HEK293 (cell line): Measurements from ENCODE around the gene LILRA6.

Source experiments
- CTCF ChIA-PET: fragments of 350-600 bp; formaldehyde crosslinking; extraction: SDS; loops from one replicate; lab custom pipeline; 2021; ENCODE audit warnings: antibody characterized with exemption; lab: Yijun Ruan, JAX
- POLR2A ChIA-PET: fragments of 300-600 bp; formaldehyde crosslinking; extraction: SDS; loops from one replicate; lab custom pipeline; 2020; ENCODE audit warnings: antibody characterized with exemption, inconsistent platforms; lab: Yijun Ruan, JAX
- H3K27ac ChIP-seq: fragments of 200-500 bp; sonication (Bioruptor generic); 2 replicates; pipeline ENCODE4 v1.5.1; 2014; ENCODE audit warnings: low read depth, low read length, control low read depth, inconsistent platforms; ENCODE audit errors: extremely low read depth
- H3K36me3 ChIP-seq, 2 experiments: fragments of 200-500 bp in 1 of 2; sonication (Bioruptor generic) in 1 of 2; 1 replicate in 1 of 2; 2 replicates in 1 of 2; pipeline ENCODE4 v1.5.1; 2014 to 2017; ENCODE audit warnings: inconsistent platforms in 2 of 2, low read length in 2 of 2; ENCODE audit not compliant: control insufficient read depth in 2 of 2, insufficient read depth in 1 of 2
- H3K4me1 ChIP-seq: fragments of 200-500 bp; sonication (Bioruptor generic); 2 replicates; pipeline ENCODE4 v1.5.1; 2014; ENCODE audit warnings: mild to moderate bottlenecking, low read length, inconsistent platforms; ENCODE audit not compliant: control insufficient read depth, insufficient read depth
- H3K4me3 ChIP-seq: 2 replicates; pipeline ENCODE4 v1.5.1; 2011; ENCODE audit warnings: low read depth, mild to moderate bottlenecking, control low read depth, low read length, moderate library complexity
- H3K9me3 ChIP-seq: fragments of 200-500 bp; sonication (Bioruptor generic); 2 replicates; pipeline ENCODE4 v1.5.1; 2014; ENCODE audit warnings: low read depth, low read length, inconsistent platforms; ENCODE audit not compliant: control insufficient read depth, insufficient read depth
- GLIS2 ChIP-seq: fragments of 450-650 bp; formaldehyde crosslinking; IDR thresholded peaks from 2 replicates; pipeline ENCODE4 v1.5.1; 2016; ENCODE audit warnings: missing biosample characterization, missing genetic modification characterization
- HOXC10 ChIP-seq: sonication (generic); formaldehyde crosslinking; IDR thresholded peaks from 2 replicates; pipeline ENCODE4 v1.8.1; 2023; ENCODE audit warnings: mild to moderate bottlenecking, missing genetic modification reagents
- KLF1 ChIP-seq: fragments of 450-650 bp; formaldehyde crosslinking; IDR thresholded peaks from 2 replicates; pipeline ENCODE4 v1.5.1; 2016; ENCODE audit warnings: missing biosample characterization, missing genetic modification characterization
- KLF8 ChIP-seq: fragments of 450-650 bp; formaldehyde crosslinking; IDR thresholded peaks from 2 replicates; pipeline ENCODE4 v1.5.1; 2016; ENCODE audit warnings: missing biosample characterization, missing genetic modification characterization
- OSR2 ChIP-seq: fragments of 450-650 bp; formaldehyde crosslinking; IDR thresholded peaks from 2 replicates; pipeline ENCODE4 v1.5.1; 2016; ENCODE audit warnings: missing biosample characterization, missing genetic modification characterization
- PRDM10 ChIP-seq: fragments of 450-650 bp; formaldehyde crosslinking; IDR thresholded peaks from 2 replicates; pipeline ENCODE4 v1.5.1; 2016; ENCODE audit warnings: missing biosample characterization, missing genetic modification characterization
- SP7 ChIP-seq: fragments of 450-650 bp; formaldehyde crosslinking; IDR thresholded peaks from 2 replicates; pipeline ENCODE4 v1.5.1; 2016; ENCODE audit warnings: missing biosample characterization, missing genetic modification characterization
- YY1 ChIP-seq: fragments of 450-650 bp; formaldehyde crosslinking; IDR thresholded peaks from 2 replicates; pipeline ENCODE4 v1.5.1; 2018; ENCODE audit warnings: missing biosample characterization, missing genetic modification characterization
- ZBTB17 ChIP-seq: fragments of 450-650 bp; formaldehyde crosslinking; IDR thresholded peaks from 2 replicates; pipeline ENCODE4 v1.5.1; 2016; ENCODE audit warnings: missing biosample characterization, missing genetic modification characterization
- ZBTB8A ChIP-seq: fragments of 450-650 bp; formaldehyde crosslinking; IDR thresholded peaks from 2 replicates; pipeline ENCODE4 v1.5.1; 2016; ENCODE audit warnings: missing biosample characterization, missing genetic modification characterization
- ZIC2 ChIP-seq: fragments of 450-650 bp; formaldehyde crosslinking; IDR thresholded peaks from 2 replicates; pipeline ENCODE4 v1.5.1; 2016; ENCODE audit warnings: missing biosample characterization, missing genetic modification characterization
- ZNF19 ChIP-seq: fragments of 450-650 bp; formaldehyde crosslinking; IDR thresholded peaks from 2 replicates; pipeline ENCODE4; 2016; ENCODE audit warnings: missing biosample characterization, missing genetic modification characterization, low read depth
- ZNF221 ChIP-seq: fragments of 450-650 bp; formaldehyde crosslinking; IDR thresholded peaks from 2 replicates; pipeline ENCODE4 v1.5.1; 2017; ENCODE audit warnings: missing biosample characterization, missing genetic modification characterization, borderline replicate concordance
- ZNF239 ChIP-seq: fragments of 450-650 bp; formaldehyde crosslinking; IDR thresholded peaks from 2 replicates; pipeline ENCODE4 v1.5.1; 2016; ENCODE audit warnings: missing biosample characterization, missing genetic modification characterization
- ZNF335 ChIP-seq: fragments of 450-650 bp; formaldehyde crosslinking; conservative IDR thresholded peaks from 2 replicates; pipeline ENCODE4 v1.5.1; 2016; ENCODE audit warnings: missing biosample characterization, missing genetic modification characterization
- ZNF394 ChIP-seq: fragments of 450-650 bp; formaldehyde crosslinking; IDR thresholded peaks from 2 replicates; pipeline ENCODE4 v1.5.1; 2016; ENCODE audit warnings: missing biosample characterization, missing genetic modification characterization, mild to moderate bottlenecking, moderate library complexity, borderline replicate concordance
- ZNF398 ChIP-seq: fragments of 450-650 bp; formaldehyde crosslinking; IDR thresholded peaks from 2 replicates; pipeline ENCODE4 v1.5.1; 2017; ENCODE audit warnings: missing biosample characterization, missing genetic modification characterization
- ZNF561 ChIP-seq: fragments of 450-650 bp; IDR thresholded peaks from 2 replicates; pipeline ENCODE4 v1.5.1; 2018; ENCODE audit warnings: missing biosample characterization, missing genetic modification characterization, borderline replicate concordance
- ZNF585B ChIP-seq: fragments of 450-650 bp; formaldehyde crosslinking; IDR thresholded peaks from 2 replicates; pipeline ENCODE4 v1.5.1; 2016; ENCODE audit warnings: missing biosample characterization, missing genetic modification characterization
- ZNF600 ChIP-seq: fragments of 450-650 bp; formaldehyde crosslinking; IDR thresholded peaks from 2 replicates; pipeline ENCODE4 v1.5.1; 2016; ENCODE audit warnings: missing biosample characterization, missing genetic modification characterization
- ZNF610 ChIP-seq: fragments of 450-650 bp; formaldehyde crosslinking; IDR thresholded peaks from 2 replicates; pipeline ENCODE4 v1.5.1; 2016; ENCODE audit warnings: missing biosample characterization, missing genetic modification characterization, borderline replicate concordance
- ZNF626 ChIP-seq: fragments of 450-650 bp; sonication (Bioruptor Pico); formaldehyde crosslinking; IDR thresholded peaks from 2 replicates; pipeline ENCODE4 v1.5.1; 2018; ENCODE audit warnings: missing biosample characterization, missing genetic modification characterization, inconsistent platforms
- ZNF629 ChIP-seq: fragments of 450-650 bp; formaldehyde crosslinking; IDR thresholded peaks from 2 replicates; pipeline ENCODE4 v1.5.1; 2017; ENCODE audit warnings: missing biosample characterization, missing genetic modification characterization
- ZNF660 ChIP-seq: fragments of 450-650 bp; IDR thresholded peaks from 2 replicates; pipeline ENCODE4 v1.5.1; 2018; ENCODE audit warnings: missing biosample characterization, mild to moderate bottlenecking, missing genetic modification characterization
- ZNF664 ChIP-seq: fragments of 450-650 bp; formaldehyde crosslinking; IDR thresholded peaks from 2 replicates; pipeline ENCODE4 v1.5.1; 2016; ENCODE audit warnings: missing biosample characterization, missing genetic modification characterization
- ZNF701 ChIP-seq: fragments of 450-650 bp; formaldehyde crosslinking; IDR thresholded peaks from 2 replicates; pipeline ENCODE4 v1.5.1; 2016; ENCODE audit warnings: missing biosample characterization, missing genetic modification characterization
- ZNF785 ChIP-seq: fragments of 450-650 bp; formaldehyde crosslinking; IDR thresholded peaks from 2 replicates; pipeline ENCODE4 v1.5.1; 2016; ENCODE audit warnings: missing biosample characterization, missing genetic modification characterization
- TF ChIP-seq, protein P1 (sequence below): fragments of 450-650 bp; formaldehyde crosslinking; IDR thresholded peaks from 2 replicates; pipeline ENCODE4 v1.5.1; 2017; ENCODE audit warnings: missing biosample characterization, mild to moderate bottlenecking, missing genetic modification characterization, moderate library complexity
- TF ChIP-seq, protein P2 (sequence below): fragments of 450-650 bp; formaldehyde crosslinking; IDR thresholded peaks from 2 replicates; pipeline ENCODE4 v1.5.1; 2016; ENCODE audit warnings: missing biosample characterization, missing genetic modification characterization

LILRA6 gene

DNA sequence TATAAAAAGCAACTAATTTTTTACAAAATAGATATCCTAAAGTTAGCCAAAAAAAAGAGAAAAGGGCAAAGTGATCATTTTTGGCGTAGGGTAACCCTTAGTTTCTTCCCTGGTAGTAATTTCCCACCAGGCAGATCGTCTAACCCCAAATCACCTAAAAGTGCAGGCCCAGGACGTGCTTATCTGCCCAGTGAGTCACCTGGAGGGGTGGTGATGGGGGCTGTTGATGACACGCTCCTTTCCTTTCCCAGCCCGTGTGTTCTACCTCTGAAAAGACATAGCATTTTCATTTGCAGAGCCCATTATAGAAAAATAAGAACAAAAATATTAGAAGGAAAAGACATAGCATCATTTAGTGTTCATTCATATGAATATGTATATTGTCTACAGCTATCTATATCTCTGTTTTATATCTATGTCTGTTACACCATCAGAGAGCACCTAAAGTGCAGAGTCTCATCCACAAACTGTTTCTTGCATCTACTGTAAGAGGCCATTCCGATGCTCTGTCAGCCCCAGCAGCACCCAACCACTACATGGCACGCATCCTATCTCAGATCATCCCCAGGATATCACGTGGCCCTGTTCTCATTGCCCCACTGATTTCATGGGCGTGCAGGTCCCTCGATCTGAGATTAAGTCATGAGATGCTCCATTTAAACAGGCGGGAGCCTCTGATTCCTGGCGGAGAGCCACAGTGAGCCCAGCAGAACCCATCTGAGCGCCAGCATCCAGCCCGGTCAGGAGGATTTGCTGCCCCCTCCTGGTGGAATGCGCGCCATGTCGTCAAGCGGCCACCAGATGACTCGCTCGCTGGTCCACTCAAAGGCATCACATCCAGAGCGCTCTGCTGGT, 11.3 kb downstream of the LILRA6 start:
- Histone ChIP-seq H3K9me3 (no peaks in the 10 kb centered on the region; the same call in 1 of the 2 replicates), H3K36me3 (no peaks in the 10 kb centered on the region; a peak in 1 of 3 replicates), H3K4me1 (peaks cover 2% of the 10 kb centered on the region; the same call in 1 of the 2 replicates), H3K4me3 (no peak overlapping the region), H3K27ac (no peak overlapping the region)
- ChIA-PET CTCF (interaction anchor here (0.6 to 2.4 kb wide), 8 partner anchors 19 to 702 kb away, joined by 3 to 14 read pairs (median 5); partner anchors contain the start of genes CNOT3, MBOAT7 and TSEN34), POLR2A (no interaction called here)
- TF ChIP-seq ZNF561 (tag by site-specific recombination) = peak; percentile 76; the same call in 1 of the 2 replicates
- TF ChIP-seq ZBTB17 = peak; percentile 89
- no peak for TF ChIP-seq OSR2 (tag by site-specific recombination)
- no peak for TF ChIP-seq ZNF239 (tag by site-specific recombination)
- TF ChIP-seq GLIS2 (tag by site-specific recombination) = no peak
- no peak for TF ChIP-seq ZNF585B
- peak; percentile 81 for TF ChIP-seq ZNF660 (tag by site-specific recombination)
- TF ChIP-seq ZNF701 = no peak
- TF ChIP-seq ZNF600 (tag by site-specific recombination) = no peak
- TF ChIP-seq ZBTB8A = peak; percentile 49; the same call in 1 of the 2 replicates
- TF ChIP-seq ZNF398 (tag by site-specific recombination) = 0 out of 2 replicates have a peak, but pooled peaks have one; percentile 12
- no peak for TF ChIP-seq ZNF19
- TF ChIP-seq ZNF610 (tag by site-specific recombination) = 0 out of 2 replicates have a peak, but pooled peaks have one; percentile 38
- 0 out of 2 replicates have a peak, but pooled peaks have one; percentile 18 for TF ChIP-seq ZNF335 (tag by site-specific recombination)
- TF ChIP-seq ZNF629 (tag by site-specific recombination) = peak; percentile 22; the same call in 1 of the 2 replicates
- 0 out of 2 replicates have a peak, but pooled peaks have one; percentile 7 for TF ChIP-seq KLF1 (tag by site-specific recombination)
- TF ChIP-seq KLF8 (tag by site-specific recombination) = peak; percentile 32; the same call in 1 of the 2 replicates
- peak; percentile 68 for TF ChIP-seq PRDM10 (tag by site-specific recombination)
- no peak for TF ChIP-seq ZNF785 (tag by site-specific recombination)
- TF ChIP-seq, protein P1, sequence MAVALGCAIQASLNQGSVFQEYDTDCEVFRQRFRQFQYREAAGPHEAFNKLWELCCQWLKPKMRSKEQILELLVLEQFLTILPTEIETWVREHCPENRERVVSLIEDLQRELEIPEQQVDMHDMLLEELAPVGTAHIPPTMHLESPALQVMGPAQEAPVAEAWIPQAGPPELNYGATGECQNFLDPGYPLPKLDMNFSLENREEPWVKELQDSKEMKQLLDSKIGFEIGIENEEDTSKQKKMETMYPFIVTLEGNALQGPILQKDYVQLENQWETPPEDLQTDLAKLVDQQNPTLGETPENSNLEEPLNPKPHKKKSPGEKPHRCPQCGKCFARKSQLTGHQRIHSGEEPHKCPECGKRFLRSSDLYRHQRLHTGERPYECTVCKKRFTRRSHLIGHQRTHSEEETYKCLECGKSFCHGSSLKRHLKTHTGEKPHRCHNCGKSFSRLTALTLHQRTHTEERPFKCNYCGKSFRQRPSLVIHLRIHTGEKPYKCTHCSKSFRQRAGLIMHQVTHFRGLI (tag by site-specific recombination) = peak; percentile 84
- no peak for TF ChIP-seq ZNF626 (tag by site-specific recombination)
- TF ChIP-seq, protein P2, sequence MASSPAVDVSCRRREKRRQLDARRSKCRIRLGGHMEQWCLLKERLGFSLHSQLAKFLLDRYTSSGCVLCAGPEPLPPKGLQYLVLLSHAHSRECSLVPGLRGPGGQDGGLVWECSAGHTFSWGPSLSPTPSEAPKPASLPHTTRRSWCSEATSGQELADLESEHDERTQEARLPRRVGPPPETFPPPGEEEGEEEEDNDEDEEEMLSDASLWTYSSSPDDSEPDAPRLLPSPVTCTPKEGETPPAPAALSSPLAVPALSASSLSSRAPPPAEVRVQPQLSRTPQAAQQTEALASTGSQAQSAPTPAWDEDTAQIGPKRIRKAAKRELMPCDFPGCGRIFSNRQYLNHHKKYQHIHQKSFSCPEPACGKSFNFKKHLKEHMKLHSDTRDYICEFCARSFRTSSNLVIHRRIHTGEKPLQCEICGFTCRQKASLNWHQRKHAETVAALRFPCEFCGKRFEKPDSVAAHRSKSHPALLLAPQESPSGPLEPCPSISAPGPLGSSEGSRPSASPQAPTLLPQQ (tag by site-specific recombination) = peak; percentile 69; the same call in 1 of the 2 replicates
- 0 out of 2 replicates have a peak, but pooled peaks have one; percentile 18 for TF ChIP-seq ZIC2 (tag by site-specific recombination)
- 0 out of 2 replicates have a peak, but pooled peaks have one; percentile 21 for TF ChIP-seq ZNF394 (tag by site-specific recombination)
- no peak for TF ChIP-seq ZNF221 (tag by site-specific recombination)
- TF ChIP-seq HOXC10 = no peak
- no peak for TF ChIP-seq YY1
- TF ChIP-seq ZNF664 (tag by site-specific recombination) = no peak
- TF ChIP-seq SP7 (tag by site-specific recombination) = peak; percentile 45; the same call in 1 of the 2 replicates
